ENCODE results near the gene TLE3.
A peak's percentile ranks its signal among the peaks of the same experiment; 100 is the strongest.

TLE3 gene

GRCh38 chr15:70087708-70088352 is 9.9 kb downstream of the TLE3 start:
- H3K4me1 Mint-ChIP-seq (ENCODE audit: low read depth) = peaks cover 91% of the 10 kb centered on the region
- H3K9me3 Mint-ChIP-seq (ENCODE audit: low read depth) = no peaks in the 10 kb centered on the region
- H3K27me3 Mint-ChIP-seq = no peaks in the 10 kb centered on the region
- no peak overlapping the region for H3K27ac Mint-ChIP-seq
- peaks cover 19% of the 10 kb centered on the region for H3K36me3 Mint-ChIP-seq
- no peak overlapping the region for H3K4me3 Mint-ChIP-seq

DNA sequence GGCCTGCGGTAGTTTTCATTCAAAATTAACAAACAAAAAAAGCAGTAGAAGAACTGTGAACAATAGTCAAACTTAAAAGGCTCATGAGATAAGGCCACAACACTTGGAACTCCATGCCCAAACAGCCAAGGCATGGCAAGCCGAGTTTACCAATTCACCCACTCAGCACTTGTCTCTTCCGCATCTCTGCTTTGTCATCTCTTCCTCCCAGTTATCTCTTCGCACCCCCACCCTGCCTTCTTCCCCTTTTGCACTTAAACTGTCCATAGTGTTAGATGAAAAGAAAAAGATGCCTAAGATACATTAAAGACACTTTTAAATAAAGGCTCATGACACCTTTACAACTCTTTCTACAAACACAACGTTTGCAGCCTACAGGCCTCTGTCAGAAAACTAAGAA is 11.1 kb downstream of the TLE3 start:
- H3K9me3 Mint-ChIP-seq (ENCODE audit: low read depth) = no peaks in the 10 kb centered on the region
- peaks cover 80% of the 10 kb centered on the region for H3K4me1 Mint-ChIP-seq (ENCODE audit: low read depth)
- peak overlapping the region; percentile 46 for H3K27ac Mint-ChIP-seq
- H3K36me3 Mint-ChIP-seq = peaks cover 16% of the 10 kb centered on the region
- H3K27me3 Mint-ChIP-seq = no peaks in the 10 kb centered on the region
- H3K4me3 Mint-ChIP-seq = peak overlapping the region; percentile 15

DNA sequence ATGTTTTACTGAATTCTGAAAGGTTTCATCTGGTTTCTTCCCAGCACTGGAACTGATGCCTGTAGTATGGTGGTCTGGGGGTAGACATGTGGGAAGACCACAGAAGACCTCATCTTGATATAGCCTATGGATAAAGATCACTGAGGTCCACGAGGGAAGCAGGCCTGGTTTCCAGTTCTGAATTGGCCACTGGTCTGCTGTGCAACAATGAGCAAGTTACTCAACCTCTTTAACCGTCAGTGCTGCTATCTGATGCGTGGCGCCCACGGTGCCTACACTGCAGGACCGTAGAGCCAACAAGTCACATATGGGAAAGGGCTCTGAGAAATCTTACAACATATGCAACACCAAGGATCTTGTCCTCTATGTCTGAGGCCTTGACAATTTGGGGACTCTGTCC is 13.3 kb downstream of the TLE3 start:
- Mint-ChIP-seq H3K27ac (no peak overlapping the region), H3K9me3 (ENCODE audit: low read depth) (no peaks in the 10 kb centered on the region), H3K4me3 (peak overlapping the region; percentile 23), H3K36me3 (peaks cover 10% of the 10 kb centered on the region), H3K27me3 (no peaks in the 10 kb centered on the region), H3K4me1 (ENCODE audit: low read depth) (peaks cover 71% of the 10 kb centered on the region)

- H3K4me1 Mint-ChIP-seq (ENCODE audit: low read depth) = peaks cover 67% of the 10 kb centered on the region
- H3K27ac Mint-ChIP-seq = peak overlapping the region; percentile 10
- H3K4me3 Mint-ChIP-seq = peak overlapping the region; percentile 23
- no peaks in the 10 kb centered on the region for H3K27me3 Mint-ChIP-seq
- peaks cover 10% of the 10 kb centered on the region for H3K36me3 Mint-ChIP-seq
- H3K9me3 Mint-ChIP-seq (ENCODE audit: low read depth) = no peaks in the 10 kb centered on the region
Observed at GRCh38 chr15:70083946-70084345, 13.8 kb downstream of the TLE3 start.

DNA sequence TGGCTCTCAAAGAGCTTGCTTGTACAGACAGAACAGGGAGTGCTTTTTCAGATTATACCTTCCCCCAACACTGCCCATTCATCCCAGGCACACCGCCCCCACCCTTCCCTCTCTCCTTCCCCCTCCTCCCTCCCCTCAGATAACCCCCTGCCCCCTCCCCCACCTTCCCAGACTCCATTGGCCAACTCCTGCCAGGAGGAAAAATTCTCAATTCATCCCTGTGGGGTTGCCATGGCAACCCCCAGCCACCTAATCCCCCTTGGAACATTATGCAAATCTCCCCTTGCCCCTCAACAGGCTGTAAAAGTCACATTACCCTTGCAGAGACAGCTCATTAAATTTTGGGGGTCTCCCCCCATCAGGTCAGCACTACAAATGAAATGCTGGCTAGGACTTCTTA is 14.3 kb downstream of the TLE3 start:
- Mint-ChIP-seq H3K27me3 (no peaks in the 10 kb centered on the region), H3K9me3 (ENCODE audit: low read depth) (no peaks in the 10 kb centered on the region), H3K27ac (no peak overlapping the region), H3K36me3 (peaks cover 9% of the 10 kb centered on the region), H3K4me3 (no peak overlapping the region), H3K4me1 (ENCODE audit: low read depth) (peaks cover 66% of the 10 kb centered on the region)

DNA sequence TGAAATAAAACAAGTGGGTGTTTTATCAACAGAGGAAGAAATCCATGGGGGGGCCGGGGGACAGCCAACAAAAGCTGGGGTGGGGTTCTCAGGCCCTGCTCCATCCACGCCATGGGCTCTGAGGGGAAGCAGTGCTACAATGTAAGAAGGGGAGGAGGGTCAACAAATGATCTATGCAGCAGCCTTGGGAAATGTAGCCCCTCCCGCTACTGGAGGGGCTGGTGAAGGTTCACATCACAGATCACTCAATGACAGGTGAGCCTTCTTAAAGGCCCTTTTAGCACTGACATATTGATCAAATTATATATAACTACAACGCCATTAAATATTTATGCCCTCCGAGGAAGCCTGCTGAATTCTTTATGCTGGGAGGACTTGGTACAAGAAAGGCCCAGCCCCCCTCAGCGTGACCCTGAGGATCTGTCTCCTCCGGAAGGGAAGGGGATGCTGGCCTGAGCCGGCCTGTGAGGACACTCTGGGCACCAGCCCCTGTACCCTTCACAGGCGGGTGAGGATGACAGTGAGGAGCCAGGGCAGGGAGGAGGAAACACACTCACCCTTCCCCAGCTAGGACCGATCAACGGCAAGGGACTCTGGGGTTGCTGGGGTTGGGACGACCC is 15.3 kb downstream of the TLE3 start:
- Mint-ChIP-seq H3K27ac (no peak overlapping the region), H3K27me3 (no peaks in the 10 kb centered on the region), H3K4me3 (no peak overlapping the region), H3K4me1 (ENCODE audit: low read depth) (peaks cover 68% of the 10 kb centered on the region), H3K9me3 (ENCODE audit: low read depth) (no peaks in the 10 kb centered on the region), H3K36me3 (peaks cover 9% of the 10 kb centered on the region)

GRCh38 chr15:70081612-70082011 is 16.1 kb downstream of the TLE3 start:
- H3K27me3 Mint-ChIP-seq = no peaks in the 10 kb centered on the region
- no peak overlapping the region for H3K27ac Mint-ChIP-seq
- peaks cover 64% of the 10 kb centered on the region for H3K4me1 Mint-ChIP-seq (ENCODE audit: low read depth)

DNA sequence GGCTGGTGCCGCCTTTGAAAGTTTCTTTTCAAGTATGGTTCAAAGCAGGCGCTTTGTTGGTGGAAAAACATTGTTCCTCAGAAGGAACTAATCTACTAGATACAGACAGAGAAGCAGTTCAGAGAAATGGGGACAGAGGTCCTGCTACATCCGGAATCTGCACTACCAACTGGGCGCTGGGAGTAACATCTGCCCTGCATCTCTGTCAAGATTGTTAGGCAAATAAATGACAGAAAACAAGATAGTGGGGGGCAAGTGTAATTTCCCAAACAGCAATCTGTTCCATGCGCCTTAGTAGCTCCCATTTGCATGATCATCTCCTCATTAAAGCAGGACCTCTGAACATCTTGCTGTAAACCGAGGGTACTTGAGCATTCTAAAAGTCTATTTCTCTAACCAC is 17.4 kb downstream of the TLE3 start:
- Mint-ChIP-seq H3K4me3 (no peak overlapping the region), H3K4me1 (ENCODE audit: low read depth) (peaks cover 55% of the 10 kb centered on the region), H3K27ac (no peak overlapping the region), H3K9me3 (ENCODE audit: low read depth) (no peaks in the 10 kb centered on the region), H3K36me3 (peaks cover 3% of the 10 kb centered on the region), H3K27me3 (no peaks in the 10 kb centered on the region)

More at GRCh38 chr15:70081612-70082011, 16.1 kb downstream of the TLE3 start:
- no peak overlapping the region for H3K4me3 Mint-ChIP-seq
- H3K36me3 Mint-ChIP-seq = peaks cover 7% of the 10 kb centered on the region
- H3K9me3 Mint-ChIP-seq (ENCODE audit: low read depth) = no peaks in the 10 kb centered on the region

GRCh38 chr15:70079888-70080287 is 17.8 kb downstream of the TLE3 start:
- Mint-ChIP-seq H3K27ac (no peak overlapping the region), H3K36me3 (peaks cover 3% of the 10 kb centered on the region), H3K27me3 (no peaks in the 10 kb centered on the region), H3K9me3 (ENCODE audit: low read depth) (no peaks in the 10 kb centered on the region), H3K4me1 (ENCODE audit: low read depth) (peaks cover 52% of the 10 kb centered on the region), H3K4me3 (no peak overlapping the region)

DNA sequence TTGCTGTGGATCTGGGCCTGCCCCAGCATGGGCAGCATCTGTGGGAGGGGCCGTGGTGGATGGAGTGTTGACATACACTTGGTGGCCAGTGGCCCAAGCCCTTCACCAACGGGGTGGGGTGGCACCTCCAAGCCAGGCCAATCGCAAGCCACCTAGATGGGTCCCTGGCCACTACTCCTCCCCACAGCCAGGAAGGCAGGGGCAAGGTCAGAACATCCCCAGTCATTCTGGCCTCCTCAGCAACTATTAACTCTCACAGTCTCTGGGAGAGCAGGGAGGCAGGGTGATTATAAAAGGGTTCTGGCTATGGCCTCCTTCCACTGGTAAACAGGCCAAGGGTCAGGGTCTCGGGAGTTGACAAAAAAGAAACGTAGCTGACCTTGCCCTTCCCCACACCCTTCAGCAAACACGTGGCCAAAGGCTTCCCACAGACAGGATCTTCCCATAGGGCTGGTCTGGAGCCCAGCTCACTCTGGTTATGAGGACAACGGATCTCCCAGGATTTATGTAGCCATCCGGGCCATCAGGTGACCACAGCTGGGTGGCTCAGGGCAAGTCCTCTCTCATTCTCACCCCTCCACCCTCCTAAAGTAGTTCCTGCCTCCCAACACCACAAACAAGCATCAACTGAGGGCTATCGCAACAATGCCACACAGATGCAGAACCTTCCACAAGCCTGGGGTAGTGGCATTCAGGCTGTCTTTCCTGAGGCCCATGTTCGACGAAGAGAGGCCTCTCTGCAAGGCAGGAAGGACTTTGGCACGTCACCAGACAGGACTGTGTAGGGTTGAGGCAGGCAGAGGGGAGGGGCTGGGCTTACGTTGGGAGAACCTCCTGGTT is 18.9 kb downstream of the TLE3 start:
- H3K36me3 Mint-ChIP-seq = peaks cover 3% of the 10 kb centered on the region
- H3K4me1 Mint-ChIP-seq (ENCODE audit: low read depth) = peaks cover 45% of the 10 kb centered on the region
- H3K9me3 Mint-ChIP-seq (ENCODE audit: low read depth) = no peaks in the 10 kb centered on the region
- H3K4me3 Mint-ChIP-seq = no peak overlapping the region
- no peak overlapping the region for H3K27ac Mint-ChIP-seq
- H3K27me3 Mint-ChIP-seq = no peaks in the 10 kb centered on the region

- H3K4me3 Mint-ChIP-seq = no peak overlapping the region
- no peaks in the 10 kb centered on the region for H3K9me3 Mint-ChIP-seq (ENCODE audit: low read depth)
- peaks cover 9% of the 10 kb centered on the region for H3K36me3 Mint-ChIP-seq
- no peaks in the 10 kb centered on the region for H3K27me3 Mint-ChIP-seq
- peaks cover 43% of the 10 kb centered on the region for H3K4me1 Mint-ChIP-seq (ENCODE audit: low read depth)
- H3K27ac Mint-ChIP-seq = no peak overlapping the region
Observed at GRCh38 chr15:70077188-70078147, 20.2 kb downstream of the TLE3 start.

- Mint-ChIP-seq H3K9me3 (ENCODE audit: low read depth) (no peaks in the 10 kb centered on the region), H3K4me3 (no peak overlapping the region), H3K27me3 (no peaks in the 10 kb centered on the region), H3K27ac (no peak overlapping the region), H3K36me3 (peaks cover 10% of the 10 kb centered on the region), H3K4me1 (ENCODE audit: low read depth) (peaks cover 33% of the 10 kb centered on the region)
Observed at GRCh38 chr15:70074380-70074779, 23.3 kb downstream of the TLE3 start.

DNA sequence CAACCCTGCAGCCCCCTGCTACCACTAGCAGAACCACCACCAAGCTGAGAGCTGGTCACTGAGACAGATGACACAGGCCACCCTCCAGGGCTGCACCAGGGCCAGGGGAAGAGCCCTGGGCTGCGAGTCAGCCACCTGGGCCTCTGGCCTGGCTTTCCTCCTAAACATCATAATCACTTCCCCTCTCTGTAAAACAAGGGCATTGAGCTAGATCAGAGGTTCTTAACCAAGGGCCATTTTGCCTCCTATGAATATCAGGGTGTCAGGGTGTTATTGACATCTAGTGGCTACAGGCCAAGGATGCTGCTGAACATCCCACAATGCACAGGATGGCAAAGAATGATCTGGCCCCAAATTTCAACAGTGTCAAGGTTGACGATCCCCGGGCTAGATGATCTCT is 25.2 kb downstream of the TLE3 start:
- H3K36me3 Mint-ChIP-seq = peaks cover 10% of the 10 kb centered on the region
- no peaks in the 10 kb centered on the region for H3K27me3 Mint-ChIP-seq
- peak overlapping the region; percentile 2 for H3K27ac Mint-ChIP-seq
- H3K9me3 Mint-ChIP-seq (ENCODE audit: low read depth) = no peaks in the 10 kb centered on the region
- peaks cover 22% of the 10 kb centered on the region for H3K4me1 Mint-ChIP-seq (ENCODE audit: low read depth)
- no peak overlapping the region for H3K4me3 Mint-ChIP-seq

GRCh38 chr15:70071799-70072198 is 25.9 kb downstream of the TLE3 start:
- H3K4me1 Mint-ChIP-seq (ENCODE audit: low read depth) = peaks cover 18% of the 10 kb centered on the region
- no peak overlapping the region for H3K27ac Mint-ChIP-seq
- no peaks in the 10 kb centered on the region for H3K27me3 Mint-ChIP-seq
- no peaks in the 10 kb centered on the region for H3K9me3 Mint-ChIP-seq (ENCODE audit: low read depth)
- H3K4me3 Mint-ChIP-seq = no peak overlapping the region
- peaks cover 10% of the 10 kb centered on the region for H3K36me3 Mint-ChIP-seq
